CD4-positive, alpha-beta T cell treated with Interleukin-4 for 1 hour (primary cell): ENCODE data around the gene CDX2.

ENCODE experiments used
- DNase-seq, 2 donors: peaks; one replicate each; pipeline ENCODE4 v3.0.0-alpha.2; 2020 to 2022

Gene CDX2

GRCh38 chr13:27978301-27978968 lies 9.3 kb upstream of the CDX2 start:
- no peak for DNase-seq

GRCh38 chr13:27977476-27978300 lies 8.6 kb upstream of the CDX2 start:
- DNase-seq = no peak

- DNase-seq = no peak
These were observed 7.4 kb upstream of the CDX2 start for GRCh38 chr13:27976362-27977091.

- DNase-seq = no peak
These were observed 6.6 kb upstream of the CDX2 start for GRCh38 chr13:27975564-27976361.

GRCh38 chr13:27973961-27974662 lies 5.0 kb upstream of the CDX2 start:
- no peak for DNase-seq

GRCh38 chr13:27973291-27973690 lies 4.2 kb upstream of the CDX2 start:
- no peak for DNase-seq

- DNase-seq = no peak
These were observed 3.3 kb upstream of the CDX2 start for GRCh38 chr13:27972478-27972820.

GRCh38 chr13:27971776-27972477 lies 2.8 kb upstream of the CDX2 start:
- DNase-seq = no peak

GRCh38 chr13:27971236-27971645 lies 2.1 kb upstream of the CDX2 start:
- DNase-seq = no peak

GRCh38 chr13:27970382-27971235 lies 1.5 kb upstream of the CDX2 start:
- no peak for DNase-seq

GRCh38 chr13:27969866-27970229 lies 733 bp upstream of the CDX2 start:
- no peak for DNase-seq

- no peak for DNase-seq
These were observed 616 bp downstream of the CDX2 start for GRCh38 chr13:27968316-27969081.

GRCh38 chr13:27967736-27968315 lies 1.3 kb downstream of the CDX2 start:
- DNase-seq = no peak

GRCh38 chr13:27967203-27967735 lies 1.8 kb downstream of the CDX2 start:
- no peak for DNase-seq

- DNase-seq = no peak
These were observed 2.4 kb downstream of the CDX2 start for GRCh38 chr13:27966641-27967202.

- no peak for DNase-seq
These were observed 3.1 kb downstream of the CDX2 start for GRCh38 chr13:27965740-27966640.

- DNase-seq = no peak
These were observed 3.8 kb downstream of the CDX2 start for GRCh38 chr13:27965343-27965739.
